Endothelial cell of umbilical vein (primary cell): ENCODE measurements around the gene CHN2.

Experiments
- CTCF ChIP-seq, 2 donors: IDR thresholded peaks; 1 replicate in 1 of 2; 2 replicates in 1 of 2; pipeline ENCODE4 v1.5.1; 2011; ENCODE audit warnings: low read length in 2 of 2, mild to moderate bottlenecking in 2 of 2, moderate library complexity in 2 of 2, control low read depth in 1 of 2, inconsistent platforms in 1 of 2, low read depth in 1 of 2; ENCODE audit not compliant: insufficient read depth in 1 of 2; ENCODE audit errors: extremely low read depth in 1 of 2
- EZH2 ChIP-seq: IDR thresholded peaks from 2 replicates; pipeline ENCODE4 v1.6.1; 2012; ENCODE audit warnings: borderline replicate concordance, low read depth, mild to moderate bottlenecking, moderate library complexity, low read length, inconsistent platforms; ENCODE audit not compliant: severe bottlenecking
- POLR2A ChIP-seq: IDR thresholded peaks from 2 replicates; pipeline ENCODE4 v1.6.1; 2012; ENCODE audit warnings: low read depth, mild to moderate bottlenecking, control low read depth, low read length

- no peak for TF ChIP-seq CTCF (IDR thresholded peaks at IDR 0.05; ENCODE audit: extremely low read depth in 1 of 2, insufficient read depth in 1 of 2, low read depth in 1 of 2, low read length in 2 of 2)
- no peak for TF ChIP-seq EZH2
- no peak for TF ChIP-seq POLR2A
Measured at GRCh38 chr7:29184599-29184998, 10.0 kb upstream of the CHN2 start.
